Measurements from ENCODE around the gene GBP6.

The GBP6 gene

DNA sequence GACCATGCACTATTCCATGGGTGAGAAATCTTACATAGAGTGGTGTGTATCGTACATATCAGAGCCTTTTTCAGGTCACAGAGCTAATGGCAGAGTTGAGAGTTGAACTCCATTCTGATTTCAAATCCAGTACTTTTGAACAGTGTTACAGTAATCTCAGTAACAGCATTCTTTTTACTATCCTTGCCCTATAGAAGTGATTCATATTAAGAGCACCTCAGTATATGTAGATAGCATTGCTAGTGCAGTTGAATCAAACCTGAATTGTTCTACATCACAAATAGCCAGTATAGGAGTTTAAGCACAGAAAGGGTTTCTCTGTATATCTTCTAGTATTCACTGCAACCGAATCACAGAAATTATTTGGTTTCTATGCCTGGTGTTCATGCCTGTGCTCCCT, 11.4 kb upstream of the GBP6 start:
- no peaks in the 10 kb centered on the region for H3K9me3 ChIP-seq (ENCODE audit: control insufficient read depth, low read length)
- H3K4me1 ChIP-seq (ENCODE audit: control insufficient read depth, insufficient read depth, low read length), result peaks cover 6% of the 10 kb centered on the region
- H3K27me3 ChIP-seq (replicated peaks; ENCODE audit: control insufficient read depth, insufficient read depth, low read length), result no peaks in the 10 kb centered on the region
- no peak overlapping the region for H3K9ac ChIP-seq (ENCODE audit: low read length)
- no peaks in the 10 kb centered on the region for H3K36me3 ChIP-seq (ENCODE audit: control insufficient read depth, insufficient read depth, low read length, severe bottlenecking)
- no peak overlapping the region for H3K4me3 ChIP-seq (ENCODE audit: low read length)
- DNase-seq (ENCODE audit: low read depth), result no peak

DNA sequence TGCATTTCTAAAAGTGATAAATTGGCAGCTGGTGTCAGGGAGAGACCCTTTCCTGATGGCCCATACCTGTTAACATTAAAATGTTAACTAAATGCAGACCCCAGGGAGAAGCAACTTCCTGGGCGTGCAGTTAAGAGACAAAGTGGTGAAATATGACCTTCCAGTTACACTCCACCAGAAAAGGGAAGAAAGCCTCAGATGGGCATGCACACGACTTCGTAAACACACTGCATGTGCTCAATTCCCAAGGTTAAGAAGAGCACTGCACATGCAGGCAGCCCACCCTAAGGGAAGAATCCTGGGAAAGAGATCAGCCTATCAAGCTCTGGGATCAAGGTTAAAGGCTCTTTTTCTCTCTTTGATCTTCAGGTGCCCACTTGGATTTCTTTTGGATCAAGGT, 9.7 kb upstream of the GBP6 start:
- H3K4me1 ChIP-seq (ENCODE audit: control insufficient read depth, insufficient read depth, low read length), result peaks cover 6% of the 10 kb centered on the region
- no peak overlapping the region for H3K4me3 ChIP-seq (ENCODE audit: low read length)
- no peak overlapping the region for H3K9ac ChIP-seq (ENCODE audit: low read length)
- no peaks in the 10 kb centered on the region for H3K9me3 ChIP-seq (ENCODE audit: control insufficient read depth, low read length)
- H3K36me3 ChIP-seq (ENCODE audit: control insufficient read depth, insufficient read depth, low read length, severe bottlenecking), result no peaks in the 10 kb centered on the region
- no peak for DNase-seq (ENCODE audit: low read depth)
- no peaks in the 10 kb centered on the region for H3K27me3 ChIP-seq (replicated peaks; ENCODE audit: control insufficient read depth, insufficient read depth, low read length)

DNA sequence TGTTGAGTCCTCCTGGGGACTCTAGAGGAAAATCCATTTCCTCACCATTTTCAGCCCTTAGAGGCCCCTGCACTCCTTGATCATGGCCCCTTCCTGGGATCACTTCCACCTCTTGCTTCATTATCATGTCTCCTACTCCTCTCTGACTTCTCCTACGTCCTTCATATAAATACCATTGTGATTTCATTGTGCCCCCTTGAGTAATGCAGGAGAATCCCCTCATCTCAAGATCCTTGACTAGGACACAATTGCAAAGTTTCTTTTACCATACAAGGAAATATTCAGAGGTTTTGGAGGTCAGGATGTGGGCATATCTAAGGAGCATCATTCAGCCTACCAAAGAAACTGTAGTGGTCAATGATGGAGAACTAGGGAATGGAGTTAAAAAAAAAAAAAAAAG, 8.8 kb upstream of the GBP6 start:
- DNase-seq (ENCODE audit: low read depth), result no peak
- no peak overlapping the region for H3K9ac ChIP-seq (ENCODE audit: low read length)
- no peaks in the 10 kb centered on the region for H3K36me3 ChIP-seq (ENCODE audit: control insufficient read depth, insufficient read depth, low read length, severe bottlenecking)
- no peak overlapping the region for H3K4me3 ChIP-seq (ENCODE audit: low read length)
- peaks cover 6% of the 10 kb centered on the region for H3K4me1 ChIP-seq (ENCODE audit: control insufficient read depth, insufficient read depth, low read length)
- no peaks in the 10 kb centered on the region for H3K27me3 ChIP-seq (replicated peaks; ENCODE audit: control insufficient read depth, insufficient read depth, low read length)
- no peaks in the 10 kb centered on the region for H3K9me3 ChIP-seq (ENCODE audit: control insufficient read depth, low read length)

GRCh38 chr1:89356658-89357400, 7.0 kb upstream of the GBP6 start:
- Histone ChIP-seq H3K9ac (ENCODE audit: low read length) (no peak overlapping the region), H3K9me3 (ENCODE audit: control insufficient read depth, low read length) (no peaks in the 10 kb centered on the region), H3K4me3 (ENCODE audit: low read length) (no peak overlapping the region), H3K36me3 (ENCODE audit: control insufficient read depth, insufficient read depth, low read length, severe bottlenecking) (no peaks in the 10 kb centered on the region), H3K4me1 (ENCODE audit: control insufficient read depth, insufficient read depth, low read length) (peaks cover 6% of the 10 kb centered on the region), H3K27me3 (replicated peaks; ENCODE audit: control insufficient read depth, insufficient read depth, low read length) (no peaks in the 10 kb centered on the region)
- peak; percentile 65 for DNase-seq (ENCODE audit: low read depth)

GRCh38 chr1:89358287-89358893, 5.5 kb upstream of the GBP6 start:
- Histone ChIP-seq H3K36me3 (ENCODE audit: control insufficient read depth, insufficient read depth, low read length, severe bottlenecking) (no peaks in the 10 kb centered on the region), H3K9ac (ENCODE audit: low read length) (no peak overlapping the region), H3K4me1 (ENCODE audit: control insufficient read depth, insufficient read depth, low read length) (peaks cover 6% of the 10 kb centered on the region), H3K4me3 (ENCODE audit: low read length) (no peak overlapping the region), H3K9me3 (ENCODE audit: control insufficient read depth, low read length) (no peaks in the 10 kb centered on the region), H3K27me3 (replicated peaks; ENCODE audit: control insufficient read depth, insufficient read depth, low read length) (no peaks in the 10 kb centered on the region)
- peak; percentile 94 for DNase-seq (ENCODE audit: low read depth)

GRCh38 chr1:89360716-89361115, 3.1 kb upstream of the GBP6 start:
- Histone ChIP-seq H3K36me3 (ENCODE audit: control insufficient read depth, insufficient read depth, low read length, severe bottlenecking) (no peaks in the 10 kb centered on the region), H3K9ac (ENCODE audit: low read length) (no peak overlapping the region), H3K4me1 (ENCODE audit: control insufficient read depth, insufficient read depth, low read length) (peaks cover 6% of the 10 kb centered on the region), H3K27me3 (replicated peaks; ENCODE audit: control insufficient read depth, insufficient read depth, low read length) (no peaks in the 10 kb centered on the region), H3K9me3 (ENCODE audit: control insufficient read depth, low read length) (no peaks in the 10 kb centered on the region), H3K4me3 (ENCODE audit: low read length) (no peak overlapping the region)
- DNase-seq (ENCODE audit: low read depth), result no peak

GRCh38 chr1:89361681-89362080, 2.2 kb upstream of the GBP6 start:
- H3K9me3 ChIP-seq (ENCODE audit: control insufficient read depth, low read length), result no peaks in the 10 kb centered on the region
- H3K27me3 ChIP-seq (replicated peaks; ENCODE audit: control insufficient read depth, insufficient read depth, low read length), result no peaks in the 10 kb centered on the region
- H3K9ac ChIP-seq (ENCODE audit: low read length), result no peak overlapping the region
- no peak for DNase-seq (ENCODE audit: low read depth)
- H3K4me3 ChIP-seq (ENCODE audit: low read length), result no peak overlapping the region
- H3K4me1 ChIP-seq (ENCODE audit: control insufficient read depth, insufficient read depth, low read length), result peaks cover 3% of the 10 kb centered on the region
- H3K36me3 ChIP-seq (ENCODE audit: control insufficient read depth, insufficient read depth, low read length, severe bottlenecking), result no peaks in the 10 kb centered on the region

- no peaks in the 10 kb centered on the region for H3K27me3 ChIP-seq (replicated peaks; ENCODE audit: control insufficient read depth, insufficient read depth, low read length)
- no peak overlapping the region for H3K4me3 ChIP-seq (ENCODE audit: low read length)
- DNase-seq (ENCODE audit: low read depth), result peak; percentile 39
- no peaks in the 10 kb centered on the region for H3K9me3 ChIP-seq (ENCODE audit: control insufficient read depth, low read length)
- H3K9ac ChIP-seq (ENCODE audit: low read length), result no peak overlapping the region
- H3K4me1 ChIP-seq (ENCODE audit: control insufficient read depth, insufficient read depth, low read length), result no peaks in the 10 kb centered on the region
- H3K36me3 ChIP-seq (ENCODE audit: control insufficient read depth, insufficient read depth, low read length, severe bottlenecking), result no peaks in the 10 kb centered on the region
Measured at GRCh38 chr1:89363196-89363595, 663 bp upstream of the GBP6 start.

GRCh38 chr1:89364954-89365550, 1.2 kb downstream of the GBP6 start:
- H3K4me1 ChIP-seq (ENCODE audit: control insufficient read depth, insufficient read depth, low read length), result no peaks in the 10 kb centered on the region
- H3K36me3 ChIP-seq (ENCODE audit: control insufficient read depth, insufficient read depth, low read length, severe bottlenecking), result no peaks in the 10 kb centered on the region
- no peak overlapping the region for H3K9ac ChIP-seq (ENCODE audit: low read length)
- H3K27me3 ChIP-seq (replicated peaks; ENCODE audit: control insufficient read depth, insufficient read depth, low read length), result no peaks in the 10 kb centered on the region
- H3K4me3 ChIP-seq (ENCODE audit: low read length), result no peak overlapping the region
- H3K9me3 ChIP-seq (ENCODE audit: control insufficient read depth, low read length), result no peaks in the 10 kb centered on the region
- DNase-seq (ENCODE audit: low read depth), result no peak

DNA sequence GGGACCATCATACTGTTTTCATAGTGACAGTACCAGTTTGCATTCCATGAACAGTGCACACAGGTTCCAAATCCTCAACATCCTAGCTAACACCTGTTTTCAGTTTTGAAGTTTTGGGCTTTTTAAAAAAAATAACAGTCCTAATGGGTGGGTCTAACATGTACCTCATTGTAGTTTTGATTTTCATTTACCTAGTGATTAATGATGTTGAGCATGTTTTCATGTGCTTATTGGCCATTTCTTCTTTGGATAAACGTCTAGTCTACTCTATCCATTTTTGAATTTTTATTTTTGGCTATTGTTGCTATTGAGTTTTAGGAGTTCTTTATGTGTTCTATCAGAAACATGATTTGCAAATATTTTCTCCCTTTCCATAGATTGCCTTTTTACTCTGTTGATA, 3.4 kb downstream of the GBP6 start:
- no peaks in the 10 kb centered on the region for H3K4me1 ChIP-seq (ENCODE audit: control insufficient read depth, insufficient read depth, low read length)
- no peak overlapping the region for H3K9ac ChIP-seq (ENCODE audit: low read length)
- H3K4me3 ChIP-seq (ENCODE audit: low read length), result no peak overlapping the region
- H3K27me3 ChIP-seq (replicated peaks; ENCODE audit: control insufficient read depth, insufficient read depth, low read length), result no peaks in the 10 kb centered on the region
- H3K9me3 ChIP-seq (ENCODE audit: control insufficient read depth, low read length), result no peaks in the 10 kb centered on the region
- no peak for DNase-seq (ENCODE audit: low read depth)
- no peaks in the 10 kb centered on the region for H3K36me3 ChIP-seq (ENCODE audit: control insufficient read depth, insufficient read depth, low read length, severe bottlenecking)

DNA sequence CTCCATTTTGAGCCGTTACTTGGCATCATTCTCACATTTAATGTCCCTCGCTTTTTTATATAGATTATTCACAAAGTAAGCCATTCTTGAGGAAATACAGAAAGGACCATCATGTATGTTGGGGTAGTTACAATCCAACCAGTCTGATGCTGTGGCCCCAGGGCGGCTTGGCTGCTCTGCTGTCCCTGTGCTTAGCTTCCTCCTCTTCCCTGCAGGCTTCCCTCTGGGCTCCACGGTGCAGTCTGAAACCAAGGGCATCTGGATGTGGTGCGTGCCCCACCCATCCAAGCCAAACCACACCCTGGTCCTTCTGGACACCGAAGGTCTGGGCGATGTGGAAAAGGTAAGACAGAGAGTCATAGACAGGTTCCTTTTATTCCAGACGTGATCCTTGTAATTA, 5.5 kb downstream of the GBP6 start:
- H3K4me3 ChIP-seq (ENCODE audit: low read length), result no peak overlapping the region
- no peaks in the 10 kb centered on the region for H3K9me3 ChIP-seq (ENCODE audit: control insufficient read depth, low read length)
- no peaks in the 10 kb centered on the region for H3K36me3 ChIP-seq (ENCODE audit: control insufficient read depth, insufficient read depth, low read length, severe bottlenecking)
- no peak for DNase-seq (ENCODE audit: low read depth)
- no peak overlapping the region for H3K9ac ChIP-seq (ENCODE audit: low read length)
- no peaks in the 10 kb centered on the region for H3K27me3 ChIP-seq (replicated peaks; ENCODE audit: control insufficient read depth, insufficient read depth, low read length)
- H3K4me1 ChIP-seq (ENCODE audit: control insufficient read depth, insufficient read depth, low read length), result no peaks in the 10 kb centered on the region
